KOPT-K1 (cell line): ENCODE results near the gene FHIT.

Source experiments
- H3K27ac ChIP-seq: fragments of 200-600 bp; sonication (generic); 2 replicates; pipeline ENCODE4 v1.5.1; 2016; ENCODE audit warnings: antibody characterized with exemption, mild to moderate bottlenecking, low read depth, low read length; ENCODE audit not compliant: poor library complexity, severe bottlenecking
- H3K36me3 ChIP-seq: fragments of 200-600 bp; sonication (generic); 2 replicates; pipeline ENCODE4 v1.5.1; 2017; ENCODE audit warnings: antibody characterized with exemption, mild to moderate bottlenecking, low read length, moderate library complexity; ENCODE audit not compliant: insufficient read depth
- H3K9me3 ChIP-seq: fragments of 200-600 bp; sonication (generic); 2 replicates; pipeline ENCODE4 v1.5.1; 2017; ENCODE audit warnings: antibody characterized with exemption, low read length, mild to moderate bottlenecking; ENCODE audit not compliant: insufficient read depth, poor library complexity, severe bottlenecking

FHIT gene

GRCh38 chr3:60609446-60609845 lies 641.8 kb downstream of the FHIT start:
- H3K27ac ChIP-seq = no peak overlapping the region
- no peaks in the 10 kb centered on the region for H3K36me3 ChIP-seq
- no peaks in the 10 kb centered on the region for H3K9me3 ChIP-seq

GRCh38 chr3:60603860-60604259 lies 647.4 kb downstream of the FHIT start:
- no peak overlapping the region for H3K27ac ChIP-seq
- H3K36me3 ChIP-seq = no peaks in the 10 kb centered on the region
- H3K9me3 ChIP-seq = no peaks in the 10 kb centered on the region

- Histone ChIP-seq H3K36me3 (no peaks in the 10 kb centered on the region), H3K27ac (no peak overlapping the region), H3K9me3 (no peaks in the 10 kb centered on the region)
Observed at GRCh38 chr3:60600848-60601247, 650.4 kb downstream of the FHIT start.

GRCh38 chr3:60599586-60599985 lies 651.7 kb downstream of the FHIT start:
- Histone ChIP-seq H3K36me3 (no peaks in the 10 kb centered on the region), H3K9me3 (no peaks in the 10 kb centered on the region)

GRCh38 chr3:60598671-60599070 lies 652.6 kb downstream of the FHIT start:
- H3K36me3 ChIP-seq = no peaks in the 10 kb centered on the region
- H3K27ac ChIP-seq = no peak overlapping the region
- H3K9me3 ChIP-seq = no peaks in the 10 kb centered on the region

More at GRCh38 chr3:60599586-60599985, 651.7 kb downstream of the FHIT start:
- H3K27ac ChIP-seq = no peak overlapping the region

- Histone ChIP-seq H3K36me3 (no peaks in the 10 kb centered on the region), H3K9me3 (no peaks in the 10 kb centered on the region)
Observed at GRCh38 chr3:60594025-60594424, 657.2 kb downstream of the FHIT start.

GRCh38 chr3:60591267-60591666 lies 660.0 kb downstream of the FHIT start:
- Histone ChIP-seq H3K9me3 (no peaks in the 10 kb centered on the region), H3K27ac (no peak overlapping the region), H3K36me3 (no peaks in the 10 kb centered on the region)

More at GRCh38 chr3:60594025-60594424, 657.2 kb downstream of the FHIT start:
- H3K27ac ChIP-seq = no peak overlapping the region

- no peaks in the 10 kb centered on the region for H3K36me3 ChIP-seq
- H3K27ac ChIP-seq = no peak overlapping the region
- no peaks in the 10 kb centered on the region for H3K9me3 ChIP-seq
Observed at GRCh38 chr3:60588806-60589205, 662.4 kb downstream of the FHIT start.

GRCh38 chr3:60585918-60586317 lies 665.3 kb downstream of the FHIT start:
- Histone ChIP-seq H3K9me3 (no peaks in the 10 kb centered on the region), H3K27ac (no peak overlapping the region), H3K36me3 (no peaks in the 10 kb centered on the region)

- no peaks in the 10 kb centered on the region for H3K36me3 ChIP-seq
- H3K27ac ChIP-seq = no peak overlapping the region
- H3K9me3 ChIP-seq = no peaks in the 10 kb centered on the region
Observed at GRCh38 chr3:60584250-60584649, 667.0 kb downstream of the FHIT start.

- Histone ChIP-seq H3K36me3 (no peaks in the 10 kb centered on the region), H3K27ac (no peak overlapping the region), H3K9me3 (no peaks in the 10 kb centered on the region)
Observed at GRCh38 chr3:60582288-60582687, 669.0 kb downstream of the FHIT start.

GRCh38 chr3:60580809-60581208 lies 670.4 kb downstream of the FHIT start:
- H3K27ac ChIP-seq = no peak overlapping the region
- no peaks in the 10 kb centered on the region for H3K9me3 ChIP-seq
- no peaks in the 10 kb centered on the region for H3K36me3 ChIP-seq

GRCh38 chr3:60579734-60580133 lies 671.5 kb downstream of the FHIT start:
- Histone ChIP-seq H3K36me3 (no peaks in the 10 kb centered on the region), H3K27ac (no peak overlapping the region), H3K9me3 (no peaks in the 10 kb centered on the region)

- H3K9me3 ChIP-seq = no peaks in the 10 kb centered on the region
- no peaks in the 10 kb centered on the region for H3K36me3 ChIP-seq
- no peak overlapping the region for H3K27ac ChIP-seq
Observed at GRCh38 chr3:60578936-60579335, 672.3 kb downstream of the FHIT start.

GRCh38 chr3:60577601-60578000 lies 673.7 kb downstream of the FHIT start:
- H3K36me3 ChIP-seq = no peaks in the 10 kb centered on the region

GRCh38 chr3:60575718-60576272 lies 675.5 kb downstream of the FHIT start:
- Histone ChIP-seq H3K27ac (no peak overlapping the region), H3K9me3 (no peaks in the 10 kb centered on the region), H3K36me3 (no peaks in the 10 kb centered on the region)

More at GRCh38 chr3:60577601-60578000, 673.7 kb downstream of the FHIT start:
- no peak overlapping the region for H3K27ac ChIP-seq
- no peaks in the 10 kb centered on the region for H3K9me3 ChIP-seq
